GM19023 (cell line): ENCODE data around the gene DNAJC15.

Source experiments
- ATAC-seq: cut with Tn5 transposase; IDR thresholded peaks from one replicate; pipeline ENCODE4 v1.9.1; 2021; ENCODE audit warnings: mild to moderate bottlenecking, moderate library complexity; ENCODE audit not compliant: unreplicated experiment

DNAJC15 gene

DNA sequence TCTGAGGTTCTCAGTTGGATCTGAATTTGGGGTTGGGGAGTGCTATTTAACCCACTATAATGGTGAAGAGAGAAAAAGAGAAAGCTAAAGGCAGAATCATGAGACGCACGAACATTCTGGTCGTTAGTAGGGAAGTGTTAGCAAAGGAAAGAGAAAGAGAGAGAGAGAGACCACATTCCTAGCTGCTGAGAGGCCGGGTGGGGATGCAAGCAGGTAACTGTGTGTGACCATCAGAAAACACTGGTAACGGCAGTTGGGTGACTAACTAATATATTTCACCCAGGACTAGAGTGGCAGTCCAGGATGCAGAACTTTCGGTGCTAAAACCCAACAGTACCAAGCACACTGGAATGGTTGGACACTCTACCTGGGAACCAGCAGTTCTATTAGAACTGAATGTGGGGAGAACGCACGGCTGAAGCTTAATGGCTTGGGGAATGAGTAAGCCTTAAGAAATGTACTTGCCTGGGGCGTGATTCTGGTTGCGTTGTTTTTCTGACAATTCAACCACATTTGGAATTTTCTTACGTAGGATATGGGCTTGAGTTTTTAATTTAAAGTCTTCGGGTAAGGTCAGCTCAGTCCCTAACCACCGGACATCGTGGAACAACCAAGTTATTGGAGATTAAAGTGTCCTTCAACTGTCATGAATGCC is 130.2 kb downstream of the DNAJC15 start:
- no peak for ATAC-seq

- no peak for ATAC-seq
These were observed 130.8 kb downstream of the DNAJC15 start for GRCh38 chr13:43154156-43154651.

DNA sequence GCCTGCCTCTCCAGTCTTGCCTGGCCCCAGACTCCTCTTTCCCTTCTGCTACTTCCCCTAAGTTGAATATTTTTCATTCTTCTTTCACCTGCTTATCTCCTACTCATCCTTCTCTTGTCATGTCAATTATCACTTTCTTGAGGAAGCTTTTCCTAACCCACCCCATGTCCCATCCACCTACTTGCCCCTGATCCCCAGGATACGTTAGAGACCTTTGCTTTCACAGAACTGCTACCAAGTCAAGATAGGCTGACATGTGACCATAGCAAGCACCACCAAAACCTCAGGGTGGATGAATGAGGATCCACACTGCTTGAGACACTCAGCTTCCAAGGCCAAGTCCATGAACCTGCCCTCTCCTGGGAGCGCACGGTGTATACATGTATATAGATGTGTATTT is 131.5 kb downstream of the DNAJC15 start:
- no peak for ATAC-seq

GRCh38 chr13:43156916-43157315 is 133.5 kb downstream of the DNAJC15 start:
- no peak for ATAC-seq

DNA sequence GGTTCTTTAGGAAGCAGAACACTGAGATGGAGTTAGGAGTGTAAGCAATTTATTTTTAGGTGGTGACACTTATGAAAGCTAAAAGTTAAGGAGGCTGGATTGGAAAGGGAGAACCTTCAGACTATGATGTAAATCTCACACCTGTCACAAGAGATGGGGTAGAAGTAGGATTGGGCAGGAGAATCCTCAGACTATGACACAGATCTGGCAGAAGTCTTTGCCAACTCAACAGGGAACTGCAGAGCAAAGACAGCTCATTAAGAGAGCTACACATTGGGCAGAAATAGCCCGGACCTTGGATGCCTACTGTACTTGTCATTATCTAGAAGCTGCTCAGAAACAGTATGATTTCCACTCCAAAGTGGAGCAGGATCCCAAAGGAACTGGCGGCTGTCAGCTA is 134.4 kb downstream of the DNAJC15 start:
- no peak for ATAC-seq

DNA sequence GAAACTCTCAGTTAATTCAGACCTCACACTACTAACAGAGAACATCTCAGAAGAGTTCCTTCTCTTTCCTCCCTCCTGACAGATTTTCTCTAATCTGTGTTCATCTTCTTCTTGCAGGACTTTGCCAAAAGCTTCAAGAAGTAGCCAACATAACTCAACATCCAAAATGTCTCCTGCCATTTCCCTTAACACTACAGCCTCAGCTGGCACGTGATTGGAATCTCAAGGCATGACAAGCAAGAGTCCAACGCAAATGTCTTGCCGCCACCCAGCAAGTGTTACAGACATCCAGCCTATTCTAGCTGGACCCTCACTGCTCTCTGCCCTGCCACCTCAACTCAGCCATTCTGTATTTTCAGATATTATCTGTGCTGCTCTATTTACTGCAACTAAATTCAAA is 135.1 kb downstream of the DNAJC15 start:
- no peak for ATAC-seq

DNA sequence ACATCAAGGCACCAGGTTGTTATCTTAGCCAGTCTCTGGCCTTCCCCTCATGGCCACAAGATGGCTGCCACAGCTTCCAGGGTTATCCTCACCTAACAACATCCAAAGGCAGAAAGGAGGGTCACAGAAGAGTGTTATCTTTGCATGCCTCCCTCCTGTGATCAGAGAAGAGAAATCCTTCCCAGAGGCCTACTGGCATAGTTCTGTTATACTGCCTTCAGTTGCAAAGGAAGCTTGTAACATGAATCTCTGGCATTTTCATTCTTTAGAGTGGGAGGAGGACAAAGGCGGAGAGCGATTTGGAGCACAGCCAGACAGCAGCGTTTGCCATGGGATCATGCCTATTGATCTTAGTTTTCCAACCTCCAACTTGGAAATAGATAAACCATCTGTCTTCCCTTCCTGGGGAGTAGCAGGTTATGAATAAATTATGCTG is 135.7 kb downstream of the DNAJC15 start:
- ATAC-seq = no peak
